Suprapubic skin (tissue), 4 donors: ENCODE data around the gene RGS7. TPM values are rescaled to one million over a fixed set of nuclear protein-coding genes. Genes with fewer than 3 reads are reported as not detected.
"Not testable (repeated sequence)": the region's sequence is repeated elsewhere in the genome, so short reads cannot be mapped to it uniquely, and the experiment has no call there.

ENCODE experiments used
- DNase-seq, 2 donors: peaks; one replicate each; pipeline ENCODE4 v3.0.0-alpha.2; 2019; ENCODE audit warnings: low spot score in 2 of 2
- H3K27ac ChIP-seq: fragments of 200-600 bp; sonication (generic); one replicate; pipeline ENCODE4 v1.5.1; 2019
- H3K27me3 ChIP-seq: fragments of 200-600 bp; sonication (generic); one replicate; pipeline ENCODE4 v1.5.1; 2019
- H3K36me3 ChIP-seq: fragments of 200-600 bp; sonication (generic); one replicate; pipeline ENCODE4 v1.5.1; 2019
- H3K4me1 ChIP-seq: fragments of 200-600 bp; sonication (generic); one replicate; pipeline ENCODE4 v1.5.1; 2019
- H3K4me3 ChIP-seq: fragments of 200-600 bp; sonication (generic); one replicate; pipeline ENCODE4 v1.5.1; 2019; ENCODE audit warnings: mild to moderate bottlenecking
- H3K9me3 ChIP-seq: fragments of 200-600 bp; sonication (generic); one replicate; pipeline ENCODE4 v1.5.1; 2019
- CTCF ChIP-seq, 2 donors: fragments of 200-600 bp in 1 of 2; fragments of 450-650 bp in 1 of 2; sonication (generic) in 1 of 2; IDR thresholded peaks; one replicate each; pipeline ENCODE4 v1.5.1; 2016 to 2019; ENCODE audit warnings: antibody characterized with exemption in 2 of 2, mild to moderate bottlenecking in 1 of 2, moderate library complexity in 1 of 2
- EP300 ChIP-seq: sonication (generic); formaldehyde crosslinking; IDR thresholded peaks from one replicate; pipeline ENCODE4 v1.6.1; 2017; ENCODE audit warnings: antibody characterized with exemption
- POLR2A ChIP-seq, 2 donors: fragments of 450-650 bp; IDR thresholded peaks; one replicate each; pipeline ENCODE4 v1.6.1; 2017; ENCODE audit warnings: antibody characterized with exemption in 2 of 2, mild to moderate bottlenecking in 2 of 2, moderate library complexity in 2 of 2
- POLR2AphosphoS5 ChIP-seq, 3 donors: sonication (generic); formaldehyde crosslinking; IDR thresholded peaks; one replicate each; pipeline ENCODE4 v1.6.1; 2017; ENCODE audit warnings: antibody characterized with exemption in 3 of 3
- WGBS: methylation state at CpG from one replicate; pipeline ENCODE4 v1.1.5; 2018; 5-methylcytosine and 5-hydroxymethylcytosine counted together
- total RNA-seq, 4 donors: library from RNA; depleted of rRNA; stranded (reverse); fragments of >200 nt; gene quantifications; one replicate each; pipeline ENCODE4 v1.1.0, GENCODE V29; 2016

The RGS7 gene
- total RNA-seq, 4 donors from 2014 or later: not detected

GRCh38 chr1:240743705-240744104, 613.3 kb downstream of the RGS7 start:
- no peaks in the 10 kb centered on the region for H3K9me3 ChIP-seq
- 54% methylated on average over 2 of the region's 2 CpGs for WGBS
- no peak for TF ChIP-seq POLR2A (IDR thresholded peaks at IDR 0.05)
- no peak for TF ChIP-seq EP300
- no peak for TF ChIP-seq CTCF (IDR thresholded peaks at IDR 0.05)
- TF ChIP-seq POLR2AphosphoS5 (IDR thresholded peaks at IDR 0.05): no peak
- no peaks in the 10 kb centered on the region for H3K27me3 ChIP-seq
- no peak overlapping the region for H3K27ac ChIP-seq
- no peaks in the 10 kb centered on the region for H3K4me1 ChIP-seq
- no peaks in the 10 kb centered on the region for H3K36me3 ChIP-seq
- DNase-seq: no peak
- no peak overlapping the region for H3K4me3 ChIP-seq

GRCh38 chr1:240739754-240740153, 617.3 kb downstream of the RGS7 start:
- 74% methylated on average over 1 of the region's 1 CpG for WGBS
- Histone ChIP-seq H3K27me3 (no peaks in the 10 kb centered on the region), H3K9me3 (no peaks in the 10 kb centered on the region), H3K27ac (no peak overlapping the region), H3K36me3 (no peaks in the 10 kb centered on the region), H3K4me1 (no peaks in the 10 kb centered on the region), H3K4me3 (no peak overlapping the region)
- no peak for TF ChIP-seq POLR2A (IDR thresholded peaks at IDR 0.05)
- no peak for TF ChIP-seq EP300
- no peak for TF ChIP-seq CTCF (IDR thresholded peaks at IDR 0.05)
- TF ChIP-seq POLR2AphosphoS5 (IDR thresholded peaks at IDR 0.05): no peak
- no peak for DNase-seq

GRCh38 chr1:240739139-240739538, 617.9 kb downstream of the RGS7 start:
- Histone ChIP-seq H3K9me3 (no peaks in the 10 kb centered on the region), H3K27ac (no peak overlapping the region), H3K27me3 (no peaks in the 10 kb centered on the region), H3K36me3 (no peaks in the 10 kb centered on the region), H3K4me3 (no peak overlapping the region), H3K4me1 (no peaks in the 10 kb centered on the region)
- no peak for DNase-seq
- no peak for TF ChIP-seq EP300
- TF ChIP-seq POLR2A (IDR thresholded peaks at IDR 0.05): no peak
- no peak for TF ChIP-seq CTCF (IDR thresholded peaks at IDR 0.05)
- no peak for TF ChIP-seq POLR2AphosphoS5 (IDR thresholded peaks at IDR 0.05)

- DNase-seq: no peak
- WGBS: 73% methylated on average over 6 of the region's 6 CpGs
- Histone ChIP-seq H3K9me3 (no peaks in the 10 kb centered on the region), H3K36me3 (no peaks in the 10 kb centered on the region), H3K4me3 (no peak overlapping the region), H3K27me3 (no peaks in the 10 kb centered on the region), H3K4me1 (no peaks in the 10 kb centered on the region), H3K27ac (no peak overlapping the region)
- TF ChIP-seq POLR2A (IDR thresholded peaks at IDR 0.05): no peak
- no peak for TF ChIP-seq EP300
- no peak for TF ChIP-seq CTCF (IDR thresholded peaks at IDR 0.05)
- no peak for TF ChIP-seq POLR2AphosphoS5 (IDR thresholded peaks at IDR 0.05)
These were observed 619.2 kb downstream of the RGS7 start for GRCh38 chr1:240737766-240738265.

- H3K4me3 ChIP-seq: no peak overlapping the region
These were observed 619.7 kb downstream of the RGS7 start for GRCh38 chr1:240737298-240737697.

GRCh38 chr1:240734705-240735104, 622.3 kb downstream of the RGS7 start:
- WGBS: 76% methylated on average over 3 of the region's 3 CpGs

More at GRCh38 chr1:240737298-240737697, 619.7 kb downstream of the RGS7 start:
- H3K4me1 ChIP-seq: no peaks in the 10 kb centered on the region
- 60% methylated on average over 4 of the region's 4 CpGs for WGBS
- H3K27me3 ChIP-seq: no peaks in the 10 kb centered on the region
- no peaks in the 10 kb centered on the region for H3K36me3 ChIP-seq
- TF ChIP-seq POLR2AphosphoS5 (IDR thresholded peaks at IDR 0.05): no peak
- TF ChIP-seq CTCF (IDR thresholded peaks at IDR 0.05): no peak
- no peak for TF ChIP-seq POLR2A (IDR thresholded peaks at IDR 0.05)
- no peak for TF ChIP-seq EP300
- H3K27ac ChIP-seq: no peak overlapping the region
- H3K9me3 ChIP-seq: no peaks in the 10 kb centered on the region
- DNase-seq: no peak

More at GRCh38 chr1:240734705-240735104, 622.3 kb downstream of the RGS7 start:
- H3K4me1 ChIP-seq, DNase-seq, H3K4me3 ChIP-seq, H3K27ac ChIP-seq, H3K27me3 ChIP-seq, H3K36me3 ChIP-seq, H3K9me3 ChIP-seq: not testable (repeated sequence)
